CD1c-positive myeloid dendritic cell (primary cell): ENCODE data around the gene NAA16.
"Not testable (repeated sequence)": the region's sequence is repeated elsewhere in the genome, so short reads cannot be mapped to it uniquely, and the experiment has no call there.

Source experiments
- DNase-seq: peaks from one replicate; pipeline ENCODE4 v3.0.0-alpha.2; 2016; ENCODE audit errors: extremely low spot score

NAA16 gene

GRCh38 chr13:41408121-41408520, 97.1 kb downstream of the NAA16 start:
- DNase-seq, result no peak

GRCh38 chr13:41408746-41409145, 97.7 kb downstream of the NAA16 start:
- DNase-seq, result no peak

GRCh38 chr13:41409611-41410010, 98.5 kb downstream of the NAA16 start:
- no peak for DNase-seq

GRCh38 chr13:41411060-41411459, 100.0 kb downstream of the NAA16 start:
- DNase-seq, result no peak

GRCh38 chr13:41411522-41411921, 100.5 kb downstream of the NAA16 start:
- DNase-seq, result peak; percentile 46

- no peak for DNase-seq
Measured at GRCh38 chr13:41413872-41414271, 102.8 kb downstream of the NAA16 start.

- DNase-seq, result no peak
Measured at GRCh38 chr13:41416276-41416675, 105.2 kb downstream of the NAA16 start.

GRCh38 chr13:41418027-41418426, 107.0 kb downstream of the NAA16 start:
- no peak for DNase-seq

- no peak for DNase-seq
Measured at GRCh38 chr13:41418731-41419130, 107.7 kb downstream of the NAA16 start.

GRCh38 chr13:41419206-41419605, 108.1 kb downstream of the NAA16 start:
- DNase-seq, result no peak

- DNase-seq, result no peak
Measured at GRCh38 chr13:41420146-41420545, 109.1 kb downstream of the NAA16 start.

GRCh38 chr13:41421330-41421729, 110.3 kb downstream of the NAA16 start:
- not testable (repeated sequence) for DNase-seq

GRCh38 chr13:41421983-41422382, 110.9 kb downstream of the NAA16 start:
- DNase-seq, result not testable (repeated sequence)

GRCh38 chr13:41423259-41423658, 112.2 kb downstream of the NAA16 start:
- DNase-seq, result not testable (repeated sequence)

GRCh38 chr13:41424675-41425074, 113.6 kb downstream of the NAA16 start:
- DNase-seq, result not testable (repeated sequence)

- DNase-seq, result no peak
Measured at GRCh38 chr13:41426047-41426446, 115.0 kb downstream of the NAA16 start.
